ENCODE results near the gene SQSTM1.
"Not testable (repeated sequence)": the region's sequence is repeated elsewhere in the genome, so short reads cannot be mapped to it uniquely, and the experiment has no call there.

Gene SQSTM1

GRCh38 chr5:179820483-179821297 lies at the start of gene SQSTM1:
SQSTM1 (plus strand) TSS chr5:179820905; CDS start chr5:179820937, 32 bp downstream.
- peak; percentile 86 for DNase-seq

GRCh38 chr5:179771311-179771895 lies 49.3 kb upstream of the SQSTM1 start:
- DNase-seq: no peak

- DNase-seq: no peak
These were observed 48.4 kb upstream of the SQSTM1 start for GRCh38 chr5:179772351-179772750.

GRCh38 chr5:179773686-179774040 lies 47.0 kb upstream of the SQSTM1 start:
- DNase-seq: no peak

GRCh38 chr5:179774442-179774841 lies 46.3 kb upstream of the SQSTM1 start:
- DNase-seq: no peak

GRCh38 chr5:179776411-179776938 lies 44.2 kb upstream of the SQSTM1 start:
- no peak for DNase-seq

- no peak for DNase-seq
These were observed 43.2 kb upstream of the SQSTM1 start for GRCh38 chr5:179777456-179777855.

GRCh38 chr5:179777909-179778308 lies 42.8 kb upstream of the SQSTM1 start:
- DNase-seq: no peak

- DNase-seq: no peak
These were observed 42.1 kb upstream of the SQSTM1 start for GRCh38 chr5:179778591-179778990.

GRCh38 chr5:179779826-179780225 lies 40.9 kb upstream of the SQSTM1 start:
- no peak for DNase-seq

- DNase-seq: no peak
These were observed 40.3 kb upstream of the SQSTM1 start for GRCh38 chr5:179780362-179780761.

GRCh38 chr5:179781846-179782245 lies 38.9 kb upstream of the SQSTM1 start:
- no peak for DNase-seq

GRCh38 chr5:179783128-179783527 lies 37.6 kb upstream of the SQSTM1 start:
- no peak for DNase-seq

GRCh38 chr5:179786861-179787260 lies 33.8 kb upstream of the SQSTM1 start:
- DNase-seq: no peak

- DNase-seq: no peak
These were observed 32.4 kb upstream of the SQSTM1 start for GRCh38 chr5:179788193-179788854.

GRCh38 chr5:179789278-179789677 lies 31.4 kb upstream of the SQSTM1 start:
- DNase-seq: not testable (repeated sequence)

GRCh38 chr5:179791881-179792611 lies 28.7 kb upstream of the SQSTM1 start:
- DNase-seq: no peak

- no peak for DNase-seq
These were observed 27.9 kb upstream of the SQSTM1 start for GRCh38 chr5:179792612-179793467.

GRCh38 chr5:179793468-179794139 lies 27.1 kb upstream of the SQSTM1 start, which contains the start of gene LTC4S:
LTC4S (plus strand) TSS chr5:179793986; CDS start chr5:179794081, 95 bp downstream.
- no peak for DNase-seq

GRCh38 chr5:179794171-179794570 lies 26.5 kb upstream of the SQSTM1 start:
- no peak for DNase-seq

- no peak for DNase-seq
These were observed 26.1 kb upstream of the SQSTM1 start for GRCh38 chr5:179794575-179794974.
